Articular chondrocyte of knee joint (primary cell): ENCODE measurements around the gene EIF5AL1. TPM values are rescaled to one million over a fixed set of nuclear protein-coding genes. Genes with fewer than 3 reads are reported as not detected.

ENCODE experiments used
- small RNA-seq: library from RNA; depleted of rRNA; stranded (forward); fragments of <200 nt; gene quantifications from one replicate; pipeline ENCODE3, GENCODE V24; 2012
- total RNA-seq: library from RNA; depleted of rRNA; stranded (reverse); fragments of >200 nt; gene quantifications from 2 replicates; pipeline ENCODE4 v1.2.3, GENCODE V29; 2012

Gene EIF5AL1
- total RNA-seq: 1.0 and 1.5 TPM in 2 replicates

DNA sequence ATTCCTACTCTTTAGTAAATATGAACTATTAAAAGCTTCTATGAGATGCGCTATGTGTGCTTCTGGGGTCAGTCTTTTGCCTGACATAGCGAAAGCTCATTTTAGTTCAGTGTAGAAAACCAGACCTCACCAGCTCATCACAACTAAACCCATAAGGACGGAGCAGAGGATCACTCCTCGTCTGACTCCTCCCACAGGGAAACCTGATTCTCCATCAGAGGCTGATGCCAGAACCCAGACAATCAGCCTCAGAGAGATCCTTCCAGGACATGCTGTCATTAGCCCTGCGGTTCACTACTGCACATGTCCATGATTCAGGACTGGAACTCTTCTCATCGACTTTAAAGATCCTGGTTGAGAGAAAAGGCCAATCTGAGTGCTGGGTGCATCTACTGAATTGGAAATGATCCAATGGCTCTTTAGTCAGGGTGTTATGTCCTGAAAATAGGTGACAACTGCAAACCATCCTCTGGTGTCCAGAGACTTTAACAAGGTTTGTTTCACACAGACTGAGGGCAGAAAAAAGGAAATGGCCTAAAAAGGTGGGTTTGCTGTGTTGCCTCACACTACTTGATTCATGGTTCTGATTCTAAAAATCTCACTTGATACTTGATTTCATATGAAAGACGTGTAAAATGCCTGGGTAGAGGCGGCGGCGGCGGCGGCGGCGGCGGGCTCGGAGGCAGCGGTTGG, at the start of gene EIF5AL1:
Gene EIF5AL1 (plus strand): TSS at position 643 of the 693 bp plus-strand sequence. CDS start 117 bp downstream, outside the sequence.

DNA sequence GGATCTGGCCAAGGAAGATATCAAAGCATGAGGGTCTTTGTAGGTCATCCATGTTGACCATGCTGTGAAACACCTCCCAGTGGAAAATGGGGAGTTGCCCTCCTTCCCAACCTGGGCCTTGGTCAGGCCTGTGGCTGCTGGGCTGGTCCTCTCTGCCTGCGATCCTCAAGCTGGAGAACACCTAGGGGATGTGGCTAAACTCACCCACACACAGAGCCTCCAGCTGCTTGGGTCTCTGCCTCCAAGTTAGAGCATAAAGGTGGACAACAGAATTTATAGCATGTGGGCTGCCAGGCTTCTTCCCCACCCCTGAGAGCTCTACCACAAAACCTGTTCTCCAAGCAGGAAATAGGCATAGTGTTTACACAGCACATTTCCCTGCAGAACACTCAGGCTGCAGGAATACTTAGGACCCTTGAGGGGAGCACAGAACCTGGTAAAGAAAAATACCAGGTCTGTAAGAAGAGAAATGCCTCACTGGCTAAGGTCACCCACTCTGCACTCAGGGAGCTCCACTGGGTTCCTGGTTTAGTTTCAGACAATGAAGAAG, 47.9 kb downstream of the EIF5AL1 start, which contains the start of gene SFTPA2:
Gene SFTPA2 (minus strand): TSS at position 248 of the 550 bp plus-strand sequence. CDS start 924 bp downstream, outside the sequence.

Small RNA genes lying within 50 kb of the gene (small RNA-seq; reads per million reads assigned to genes)
- gene BX248123.2 (not detected), gene RPS12P18 (not detected)

Other genes with a start within 250 kb of the EIF5AL1 start
- gene PPIF, start 165.1 kb upstream of the EIF5AL1 start, total RNA-seq: 31.5 and 51.7 TPM in 2 replicates
- 38.9 and 50.7 TPM in 2 replicates for gene ZCCHC24, start 66.9 kb upstream of the EIF5AL1 start, total RNA-seq
- gene SFTPA2, start 47.9 kb downstream of the EIF5AL1 start, total RNA-seq: not detected in 2 replicates
- gene SFTPA1, start 98.4 kb downstream of the EIF5AL1 start, total RNA-seq: not detected in 2 replicates
- gene NUTM2B, start 190.7 kb downstream of the EIF5AL1 start, total RNA-seq: under 0.01 and 0.54 TPM in 2 replicates